HepG2 (cell line): ENCODE results near the gene L3MBTL1. TPM values are rescaled to one million over a fixed set of nuclear protein-coding genes. Genes with fewer than 3 reads are reported as not detected.

ENCODE experiments used
- ATF2 ChIP-seq: sonication (generic); formaldehyde crosslinking; IDR thresholded peaks from 2 replicates; pipeline ENCODE4 v1.4.0; 2020; ENCODE audit warnings: missing genetic modification reagents
- HINFP ChIP-seq: sonication (generic); formaldehyde crosslinking; IDR thresholded peaks from 2 replicates; pipeline ENCODE4 v1.4.0; 2020; ENCODE audit warnings: low read depth, mild to moderate bottlenecking, missing genetic modification reagents
- MIER3 ChIP-seq: IDR thresholded peaks from 2 replicates; pipeline ENCODE4 v1.6.1; 2016; ENCODE audit warnings: missing compliant biosample characterization, borderline replicate concordance
- MXI1 ChIP-seq: IDR thresholded peaks from 3 replicates; pipeline ENCODE4 v1.6.1; 2012; ENCODE audit warnings: low read depth, low read length, inconsistent platforms, borderline replicate concordance
- NR2F1 ChIP-seq, 2 experiments: fragments of 450-650 bp in 1 of 2; formaldehyde crosslinking in 1 of 2; IDR thresholded peaks; 2 replicates each; pipeline versions ENCODE4 v1.5.0 to v1.6.1; 2016 to 2020; ENCODE audit warnings: mild to moderate bottlenecking in 1 of 2, missing compliant biosample characterization in 1 of 2, missing genetic modification reagents in 1 of 2, moderate library complexity in 1 of 2
- SKIL ChIP-seq: sonication (generic); formaldehyde crosslinking; IDR thresholded peaks from 2 replicates; pipeline ENCODE4 v1.8.0; 2022; ENCODE audit warnings: missing genetic modification reagents, mild to moderate bottlenecking, moderate library complexity, borderline replicate concordance
- STAG1 ChIP-seq: sonication (generic); formaldehyde crosslinking; IDR thresholded peaks from 2 replicates; pipeline ENCODE4 v1.4.0; 2020; ENCODE audit warnings: missing genetic modification reagents
- STAT6 ChIP-seq: sonication (generic); formaldehyde crosslinking; IDR thresholded peaks from 2 replicates; pipeline ENCODE4 v1.4.0; 2020; ENCODE audit warnings: missing genetic modification reagents, mild to moderate bottlenecking, borderline replicate concordance
- SYNCRIP ChIP-seq: fragments of 200-400 bp; formaldehyde crosslinking; IDR thresholded peaks from 2 replicates; pipeline ENCODE4 v1.6.1; 2018; ENCODE audit warnings: mild to moderate bottlenecking, low read depth, low read length; ENCODE audit not compliant: insufficient read depth
- TFAP4 ChIP-seq: sonication (generic); IDR thresholded peaks from 2 replicates; pipeline ENCODE4 v1.6.1; 2016; ENCODE audit warnings: low read depth, borderline replicate concordance
- ZBTB43 ChIP-seq: sonication (generic); formaldehyde crosslinking; conservative IDR thresholded peaks from 2 replicates; pipeline ENCODE4 v1.4.0; 2020; ENCODE audit warnings: missing genetic modification reagents
- ZBTB7A ChIP-seq: sonication (generic); formaldehyde crosslinking; IDR thresholded peaks from 2 replicates; pipeline ENCODE4 v1.8.0; 2022; ENCODE audit warnings: mild to moderate bottlenecking, missing genetic modification reagents
- ZBTB8A ChIP-seq: sonication (generic); formaldehyde crosslinking; IDR thresholded peaks from 2 replicates; pipeline ENCODE4 v1.4.0; 2020; ENCODE audit warnings: mild to moderate bottlenecking, low read depth, missing genetic modification reagents, borderline replicate concordance
- ZNF256 ChIP-seq: sonication (generic); formaldehyde crosslinking; conservative IDR thresholded peaks from 2 replicates; pipeline ENCODE4 v1.4.0; 2020; ENCODE audit warnings: missing genetic modification reagents
- ZNF335 ChIP-seq: sonication (generic); formaldehyde crosslinking; IDR thresholded peaks from 2 replicates; pipeline ENCODE4 v1.4.0; 2020; ENCODE audit warnings: missing genetic modification reagents
- ZNF563 ChIP-seq: sonication (generic); formaldehyde crosslinking; IDR thresholded peaks from 2 replicates; pipeline ENCODE4 v1.8.0; 2022; ENCODE audit warnings: mild to moderate bottlenecking, moderate library complexity, missing genetic modification reagents
- ZNF788 ChIP-seq: sonication (generic); formaldehyde crosslinking; IDR thresholded peaks from 2 replicates; pipeline ENCODE4 v1.5.0; 2020; ENCODE audit warnings: mild to moderate bottlenecking, missing genetic modification reagents, borderline replicate concordance
- ZSCAN9 ChIP-seq: IDR thresholded peaks from 2 replicates; pipeline ENCODE4 v1.6.1; 2016; ENCODE audit warnings: borderline replicate concordance
- polyA plus RNA-seq, 8 experiments: library from polyadenylated mRNA; depleted of rRNA in 3 of 8; stranded (reverse) in 7 of 8; unstranded in 1 of 8; fragments of >200 nt; fragmentation: Illumina TruSeq in 4 of 8; extraction: Trizol in 4 of 8; gene quantifications; 2 replicates each; pipeline versions ENCODE4 v1.2.1 to v1.2.3, GENCODE V29; 2011 to 2016; ENCODE audit warnings: low read depth in 4 of 8, missing spikeins in 1 of 8, mixed read lengths in 1 of 8; ENCODE audit not compliant: insufficient read depth in 1 of 8
- total RNA-seq, 5 experiments: library from RNA; depleted of rRNA; stranded (reverse); fragments of >200 nt; fragmentation: Illumina TruSeq; extraction: Trizol; gene quantifications; 2 replicates each; pipeline ENCODE4 v1.2.3, GENCODE V29; 2016; ENCODE audit warnings: low read depth in 1 of 5

The L3MBTL1 gene
- total and polyA plus RNA-seq, 2 of the 13 experiments (the other 11 are each of a cell fraction or from before 2014, with no cell fraction given), result 9.0 to 17.8 TPM

GRCh38 chr20:43530321-43531090 is 23.0 kb downstream of the L3MBTL1 start (continued):
- peak; percentile 98 for TF ChIP-seq ZBTB7A (CRISPR knock-in tag)
- TF ChIP-seq STAT6 (CRISPR knock-in tag), result peak; percentile 91
- peak; percentile 52 to 64 for TF ChIP-seq NR2F1 (CRISPR knock-in tag; IDR thresholded peaks at IDR 0.05)
- peak; percentile 63; the same call in 1 of the 2 replicates for TF ChIP-seq ZNF256
- peak; percentile 80; the same call in 1 of the 2 replicates for TF ChIP-seq HINFP (CRISPR knock-in tag)
- peak; percentile 97 for TF ChIP-seq ZBTB43 (CRISPR knock-in tag)
- no peak for TF ChIP-seq ZBTB8A (CRISPR knock-in tag)
- peak; percentile 98 for TF ChIP-seq MXI1
- TF ChIP-seq ZNF563 (CRISPR knock-in tag), result peak; percentile 96
- peak; percentile 94 for TF ChIP-seq ZSCAN9 (CRISPR knock-in tag)
- no peak for TF ChIP-seq SKIL (CRISPR knock-in tag)
- TF ChIP-seq ATF2 (CRISPR knock-in tag), result peak; percentile 72; the same call in 1 of the 2 replicates
- TF ChIP-seq ZNF788 (CRISPR knock-in tag), result peak; percentile 93; the same call in 1 of the 2 replicates
- no peak for TF ChIP-seq STAG1
- no peak for TF ChIP-seq SYNCRIP
- TF ChIP-seq MIER3 (CRISPR knock-in tag), result peak; percentile 96
- TF ChIP-seq TFAP4, result peak; percentile 95
- TF ChIP-seq ZNF335 (CRISPR knock-in tag), result peak; percentile 85; the same call in 1 of the 2 replicates
